HEK293T (cell line): ENCODE measurements around the gene SLC39A8.

Source experiments
- BHLHE40 ChIP-seq: fragments of 450-650 bp; IDR thresholded peaks from 2 replicates; pipeline ENCODE4 v1.6.1; 2016; ENCODE audit warnings: mild to moderate bottlenecking, moderate library complexity, borderline replicate concordance
- FOXM1 ChIP-seq: fragments of 450-650 bp; IDR thresholded peaks from 2 replicates; pipeline ENCODE4 v1.6.1; 2017; ENCODE audit warnings: mild to moderate bottlenecking, borderline replicate concordance
- NFRKB ChIP-seq: fragments of 450-650 bp; IDR thresholded peaks from 2 replicates; pipeline ENCODE4 v1.6.1; 2016; ENCODE audit warnings: mild to moderate bottlenecking, moderate library complexity
- SP1 ChIP-seq: fragments of 450-650 bp; IDR thresholded peaks from 2 replicates; pipeline ENCODE4 v1.6.1; 2017
- ZNF384 ChIP-seq: fragments of 450-650 bp; IDR thresholded peaks from 2 replicates; pipeline ENCODE4 v1.6.1; 2016
- TF ChIP-seq, protein P1 (sequence below): fragments of 450-650 bp; IDR thresholded peaks from 2 replicates; pipeline ENCODE4 v1.6.1; 2016

DNA sequence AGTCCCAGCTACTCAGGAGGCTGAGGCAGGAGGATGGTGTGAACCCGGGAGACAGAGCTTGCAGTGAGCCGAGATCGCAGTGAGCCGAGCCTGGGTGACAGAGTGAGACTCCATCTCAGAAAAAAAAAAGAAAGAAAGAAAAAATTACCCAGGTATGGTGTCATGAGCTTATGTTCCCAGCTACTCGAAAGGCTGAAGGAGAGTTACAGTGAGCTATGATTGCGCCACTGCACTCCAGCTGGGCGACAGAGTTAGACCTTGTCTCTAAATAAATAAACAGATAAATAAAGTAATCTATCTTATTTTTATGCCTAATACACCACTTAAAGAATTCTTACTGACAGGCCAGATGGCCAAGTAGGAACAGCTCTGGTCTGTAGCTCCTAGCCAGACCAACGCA, 73.0 kb downstream of the SLC39A8 start:
- TF ChIP-seq, protein P1, sequence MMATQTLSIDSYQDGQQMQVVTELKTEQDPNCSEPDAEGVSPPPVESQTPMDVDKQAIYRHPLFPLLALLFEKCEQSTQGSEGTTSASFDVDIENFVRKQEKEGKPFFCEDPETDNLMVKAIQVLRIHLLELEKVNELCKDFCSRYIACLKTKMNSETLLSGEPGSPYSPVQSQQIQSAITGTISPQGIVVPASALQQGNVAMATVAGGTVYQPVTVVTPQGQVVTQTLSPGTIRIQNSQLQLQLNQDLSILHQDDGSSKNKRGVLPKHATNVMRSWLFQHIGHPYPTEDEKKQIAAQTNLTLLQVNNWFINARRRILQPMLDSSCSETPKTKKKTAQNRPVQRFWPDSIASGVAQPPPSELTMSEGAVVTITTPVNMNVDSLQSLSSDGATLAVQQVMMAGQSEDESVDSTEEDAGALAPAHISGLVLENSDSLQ = no peak
- TF ChIP-seq FOXM1 = no peak
- TF ChIP-seq ZNF384 = no peak
- no peak for TF ChIP-seq BHLHE40
- TF ChIP-seq NFRKB = no peak
- no peak for TF ChIP-seq SP1
